Measurements from ENCODE around the gene YAF2. TPM values are rescaled to one million over a fixed set of nuclear protein-coding genes. Genes with fewer than 3 reads are reported as not detected.
"Not testable (repeated sequence)": the region's sequence is repeated elsewhere in the genome, so short reads cannot be mapped to it uniquely, and the experiment has no call there.

Gene YAF2
- total RNA-seq, 2 experiments from 2014 or later, result 53.6 to 54.7 TPM

GRCh38 chr12:42192686-42193085 lies 45.4 kb downstream of the YAF2 start:
- DNase-seq (no peak), ATAC-seq (ENCODE audit: poor library complexity) (no peak)
- no peak overlapping the region for H3K27ac Mint-ChIP-seq
- no peaks in the 10 kb centered on the region for H3K9me3 Mint-ChIP-seq
- H3K36me3 Mint-ChIP-seq (ENCODE audit: low read depth), result peaks cover 69% of the 10 kb centered on the region
- Histone ChIP-seq H3K4me1 (ENCODE audit: insufficient read depth, low read length) (no peaks in the 10 kb centered on the region), H3K27ac (ENCODE audit: low read depth in 1 of 2, low read length in 2 of 2) (no peak overlapping the region), H3K27me3 (ENCODE audit: control insufficient read depth in 1 of 2, insufficient read depth in 2 of 2, low read length in 2 of 2) (no peaks in the 10 kb centered on the region), H3K9me3 (ENCODE audit: control insufficient read depth in 1 of 2, insufficient read depth in 1 of 2, low read length in 2 of 2) (no peaks in the 10 kb centered on the region), H3K4me3 (ENCODE audit: low read length) (no peak overlapping the region), H3K36me3 (ENCODE audit: insufficient read depth, low read length) (peaks cover 42% of the 10 kb centered on the region)
- ChIA-PET POLR2A (no interaction called here), CTCF (no interaction called here)
- peaks cover 8% of the 10 kb centered on the region for H3K4me1 Mint-ChIP-seq (ENCODE audit: low read depth)
- H3K27me3 Mint-ChIP-seq, result no peaks in the 10 kb centered on the region
- intact Hi-C loops (cut with DNase I, micrococcal nuclease), result no loop called here
- H3K4me3 Mint-ChIP-seq, result no peak overlapping the region
- no peak for TF ChIP-seq CTCF (IDR thresholded peaks at IDR 0.05)

DNA sequence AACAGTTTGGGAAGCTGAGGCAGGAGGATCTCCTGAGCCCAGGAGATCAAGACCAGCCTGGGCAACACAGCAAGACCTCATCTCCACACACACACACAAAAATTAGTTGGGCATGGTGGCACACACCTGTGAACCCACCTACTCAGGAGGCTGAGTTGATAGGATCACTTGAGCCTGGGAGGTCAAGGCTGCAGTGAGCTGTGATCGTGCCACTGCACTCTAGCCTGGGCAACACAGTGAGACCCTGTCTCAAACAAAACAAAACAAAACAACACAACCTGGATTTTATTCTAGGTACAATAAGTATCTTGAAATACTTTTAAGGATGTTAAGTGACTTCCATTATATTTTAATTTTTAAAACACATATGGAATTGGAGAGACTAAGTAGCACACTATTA lies 45.8 kb downstream of the YAF2 start:
- Mint-ChIP-seq H3K27me3 (no peaks in the 10 kb centered on the region), H3K36me3 (ENCODE audit: low read depth) (peaks cover 66% of the 10 kb centered on the region), H3K4me3 (no peak overlapping the region), H3K4me1 (ENCODE audit: low read depth) (peaks cover 8% of the 10 kb centered on the region), H3K9me3 (no peaks in the 10 kb centered on the region), H3K27ac (no peak overlapping the region)
- TF ChIP-seq CTCF (IDR thresholded peaks at IDR 0.05), result no peak
- H3K9me3 ChIP-seq (ENCODE audit: control insufficient read depth in 1 of 2, insufficient read depth in 1 of 2, low read length in 2 of 2), result no peaks in the 10 kb centered on the region
- no peak for DNase-seq
- ChIA-PET POLR2A (no interaction called here), CTCF (no interaction called here)
- no peaks in the 10 kb centered on the region for H3K4me1 ChIP-seq (ENCODE audit: insufficient read depth, low read length)
- H3K27me3 ChIP-seq (ENCODE audit: control insufficient read depth in 1 of 2, insufficient read depth in 2 of 2, low read length in 2 of 2), result no peaks in the 10 kb centered on the region
- ATAC-seq (ENCODE audit: poor library complexity), result no peak
- no peak overlapping the region for H3K27ac ChIP-seq (ENCODE audit: low read depth in 1 of 2, low read length in 2 of 2)
- intact Hi-C loops (cut with DNase I, micrococcal nuclease), result no loop called here
- H3K36me3 ChIP-seq (ENCODE audit: insufficient read depth, low read length), result peaks cover 42% of the 10 kb centered on the region
- no peak overlapping the region for H3K4me3 ChIP-seq (ENCODE audit: low read length)

- Mint-ChIP-seq H3K4me1 (ENCODE audit: low read depth) (peaks cover 8% of the 10 kb centered on the region), H3K4me3 (no peak overlapping the region), H3K36me3 (ENCODE audit: low read depth) (peaks cover 48% of the 10 kb centered on the region), H3K27ac (no peak overlapping the region), H3K9me3 (no peaks in the 10 kb centered on the region), H3K27me3 (no peaks in the 10 kb centered on the region)
- Histone ChIP-seq H3K27me3 (ENCODE audit: control insufficient read depth in 1 of 2, insufficient read depth in 2 of 2, low read length in 2 of 2) (no peaks in the 10 kb centered on the region), H3K27ac (ENCODE audit: low read depth in 1 of 2, low read length in 2 of 2) (no peak overlapping the region), H3K4me3 (ENCODE audit: low read length) (no peak overlapping the region), H3K36me3 (ENCODE audit: insufficient read depth, low read length) (peaks cover 33% of the 10 kb centered on the region), H3K4me1 (ENCODE audit: insufficient read depth, low read length) (no peaks in the 10 kb centered on the region), H3K9me3 (ENCODE audit: control insufficient read depth in 1 of 2, insufficient read depth in 1 of 2, low read length in 2 of 2) (no peaks in the 10 kb centered on the region)
- ATAC-seq (ENCODE audit: poor library complexity) (no peak), DNase-seq (no peak)
- ChIA-PET CTCF (no interaction called here), POLR2A (no interaction called here)
- no peak for TF ChIP-seq CTCF (IDR thresholded peaks at IDR 0.05)
- intact Hi-C loops (cut with DNase I, micrococcal nuclease), result no loop called here
Observed at GRCh38 chr12:42190376-42190775, 47.7 kb downstream of the YAF2 start.

- POLR2A ChIA-PET; DNase-seq; intact Hi-C loops (cut with DNase I, micrococcal nuclease); H3K27ac ChIP-seq (ENCODE audit: low read depth in 1 of 2, low read length in 2 of 2); H3K9me3 Mint-ChIP-seq; H3K4me3 ChIP-seq (ENCODE audit: low read length); H3K27me3 Mint-ChIP-seq; H3K4me3 Mint-ChIP-seq; H3K9me3 ChIP-seq (ENCODE audit: control insufficient read depth in 1 of 2, insufficient read depth in 1 of 2, low read length in 2 of 2); H3K4me1 ChIP-seq (ENCODE audit: insufficient read depth, low read length); H3K27ac Mint-ChIP-seq; ATAC-seq (ENCODE audit: poor library complexity); H3K27me3 ChIP-seq (ENCODE audit: control insufficient read depth in 1 of 2, insufficient read depth in 2 of 2, low read length in 2 of 2): not testable (repeated sequence)
- peaks cover 22% of the 10 kb centered on the region for H3K36me3 ChIP-seq (ENCODE audit: insufficient read depth, low read length)
- H3K36me3 Mint-ChIP-seq (ENCODE audit: low read depth), result peaks cover 43% of the 10 kb centered on the region
- CTCF ChIA-PET, result interaction anchor here (0.7 kb wide), 1 partner anchor 31 kb away, joined by 3 read pairs; no protein-coding TSS in a partner anchor
- H3K4me1 Mint-ChIP-seq (ENCODE audit: low read depth), result peaks cover 21% of the 10 kb centered on the region
Observed at GRCh38 chr12:42188275-42188674, 49.8 kb downstream of the YAF2 start.

Measured in CD4-positive, alpha-beta T cell (primary cell).